Mesenteric fat pad (tissue), 1 donor: ENCODE data around the gene CTSS. TPM values are rescaled to one million over a fixed set of nuclear protein-coding genes. Genes with fewer than 3 reads are reported as not detected.

Experiments used
- DNase-seq: peaks from one replicate; pipeline ENCODE4 v3.0.0-alpha.2; 2020; ENCODE audit warnings: low spot score
- total RNA-seq: library from RNA; stranded (reverse); fragmentation: NEBNext Ultra II Directional; extraction: Animal tissue kit (Norgen Biotek cat#: 25700); gene quantifications from one replicate; pipeline ENCODE4 v1.2.1, GENCODE V29; 2021
- donor health status: DM: yes; HTN: yes; CAD: no.

Gene CTSS
- total RNA-seq, 1 donor from 2014 or later: 173 TPM

DNA sequence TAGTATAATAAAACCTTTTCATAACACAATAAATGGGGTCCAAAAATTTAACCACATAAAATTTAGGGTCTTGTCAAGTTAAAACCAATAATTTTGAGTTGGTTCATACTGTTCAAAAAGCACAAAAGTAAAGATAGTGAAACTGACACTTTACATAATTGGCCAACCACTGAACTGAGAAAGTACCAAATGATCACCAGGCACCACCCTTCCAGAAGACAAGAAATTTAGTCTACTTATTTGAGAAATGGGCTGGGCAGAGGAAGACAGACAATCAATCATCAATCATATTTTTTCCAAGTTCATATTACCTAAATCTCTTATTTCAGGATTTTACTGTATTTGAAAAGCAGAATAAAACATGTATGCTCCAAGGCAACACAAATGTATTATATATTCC lies 62.2 kb downstream of the CTSS start:
- no peak for DNase-seq

- DNase-seq: no peak
Observed at GRCh38 chr1:150696995-150697927, 68.3 kb downstream of the CTSS start, which contains the start of gene GOLPH3L. GOLPH3L (minus strand) TSS chr1:150697154; CDS start chr1:150694838, 2,316 bp downstream.

GRCh38 chr1:150696590-150696989 lies 69.0 kb downstream of the CTSS start:
- no peak for DNase-seq

DNA sequence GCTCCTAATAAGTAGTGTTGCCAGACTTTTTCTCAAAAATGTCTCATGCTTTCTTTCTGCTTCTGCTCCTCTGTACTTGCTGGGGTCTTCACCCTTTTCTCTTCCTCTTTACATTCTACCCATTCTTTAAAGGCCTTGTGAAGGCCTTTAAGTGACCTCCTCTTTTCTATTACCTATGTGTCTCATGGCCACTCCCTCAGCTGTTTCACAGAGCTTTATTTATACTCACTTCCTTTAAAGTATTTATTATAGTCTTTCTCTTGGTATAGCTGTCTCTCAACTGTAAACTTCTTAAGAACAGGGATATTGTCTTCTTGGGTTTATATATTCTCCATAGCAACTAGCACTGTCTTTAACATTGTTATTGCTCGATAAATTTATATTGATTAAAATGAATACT lies 69.4 kb downstream of the CTSS start:
- DNase-seq: no peak

- no peak for DNase-seq
Observed at GRCh38 chr1:150695561-150695960, 70.0 kb downstream of the CTSS start.

GRCh38 chr1:150692720-150693119 lies 72.9 kb downstream of the CTSS start:
- no peak for DNase-seq

DNA sequence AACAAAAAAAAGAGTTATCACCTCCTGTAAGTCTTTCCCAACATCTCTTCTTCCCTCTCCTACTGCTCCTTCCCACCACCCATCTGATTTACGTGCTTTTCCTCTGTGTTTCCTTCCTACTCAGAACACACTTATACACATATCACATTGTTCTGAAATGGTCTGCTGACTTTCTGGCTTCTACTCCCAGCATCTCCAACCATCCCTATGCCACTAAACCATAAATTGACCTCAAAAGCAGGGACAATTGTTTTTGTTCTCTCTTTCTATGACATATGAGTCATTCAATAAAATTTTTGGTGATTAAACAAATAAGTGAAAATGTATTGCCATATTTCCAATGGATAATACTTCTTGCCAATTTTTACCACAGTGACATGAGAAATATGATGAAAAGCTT lies 76.8 kb downstream of the CTSS start:
- no peak for DNase-seq

GRCh38 chr1:150686275-150686674 lies 79.3 kb downstream of the CTSS start:
- no peak for DNase-seq

DNA sequence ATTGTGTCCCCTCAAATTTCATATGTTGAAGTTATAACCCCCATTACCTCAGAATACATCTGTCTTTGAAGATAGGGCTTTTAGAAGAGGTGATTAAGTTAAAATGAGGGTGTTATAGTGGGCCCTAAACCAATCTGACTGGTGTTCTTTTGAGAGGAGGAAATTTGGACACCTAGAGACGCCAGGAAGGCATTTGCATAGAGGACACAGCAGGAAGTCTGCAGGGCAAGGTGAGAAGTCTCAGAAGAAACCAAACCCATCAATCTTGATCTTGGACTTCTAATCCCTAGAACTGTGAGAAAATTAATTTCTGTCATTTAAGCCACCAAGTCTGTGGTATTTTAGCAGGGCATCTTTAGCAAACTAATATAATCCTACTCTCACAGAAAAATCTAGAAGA lies 81.7 kb downstream of the CTSS start:
- DNase-seq: no peak

Other genes with a start within 250 kb of the CTSS start
- gene ADAMTSL4, start 216.4 kb downstream of the CTSS start, total RNA-seq: 76.4 TPM
- gene MCL1, start 186.2 kb downstream of the CTSS start, total RNA-seq: 697 TPM
- gene ENSA, start 136.2 kb downstream of the CTSS start, total RNA-seq: 138 TPM
- gene GOLPH3L, start 68.6 kb downstream of the CTSS start, total RNA-seq: 19.1 TPM
- gene HORMAD1, start 44.9 kb downstream of the CTSS start, total RNA-seq: 0.29 TPM
- gene CTSK, start 42.5 kb upstream of the CTSS start, total RNA-seq: 76.4 TPM
- gene ARNT, start 110.8 kb upstream of the CTSS start, total RNA-seq: 51.0 TPM
- not detected for gene CTXND2, start 121.4 kb upstream of the CTSS start, total RNA-seq
- gene SETDB1, start 160.6 kb upstream of the CTSS start, total RNA-seq: 32.3 TPM
- 159 TPM for gene CERS2, start 209.1 kb upstream of the CTSS start, total RNA-seq
- gene ANXA9, start 216.5 kb upstream of the CTSS start, total RNA-seq: 0.48 TPM
- 18.6 TPM for gene MINDY1, start 241.1 kb upstream of the CTSS start, total RNA-seq
- 14.4 TPM for gene PRUNE1, start 242.7 kb upstream of the CTSS start, total RNA-seq